Mammary epithelial cell (primary cell): ENCODE data around the gene RBM33.

ENCODE experiments used
- CTCF ChIP-seq, 2 donors: IDR thresholded peaks in 1 of 2; conservative IDR thresholded peaks in 1 of 2; 2 replicates each; pipeline ENCODE4 v1.5.1; 2011 to 2012; ENCODE audit warnings: inconsistent platforms in 2 of 2, low read length in 2 of 2, mild to moderate bottlenecking in 2 of 2, control low read depth in 1 of 2, low read depth in 1 of 2; ENCODE audit not compliant: insufficient read depth in 1 of 2; ENCODE audit errors: extremely low read depth in 1 of 2
- EZH2 ChIP-seq: IDR thresholded peaks from 2 replicates; pipeline ENCODE4 v1.6.1; 2012; ENCODE audit warnings: low read length, inconsistent platforms, borderline replicate concordance

GRCh38 chr7:155745737-155746136, 101.3 kb downstream of the RBM33 start:
- no peak for TF ChIP-seq CTCF (conservative IDR thresholded peaks at IDR 0.05 in 1 of 2, IDR thresholded peaks at IDR 0.05 in 1 of 2; ENCODE audit: extremely low read depth in 1 of 2, insufficient read depth in 1 of 2, low read depth in 1 of 2, low read length in 2 of 2)
- TF ChIP-seq EZH2: no peak
